ENCODE results near the gene RPS6KB2.

- TF ChIP-seq EZH2 (optimal IDR thresholded peaks at IDR 0.05; ENCODE audit: low read depth, low read length) (no peak), CTCF (IDR thresholded peaks at IDR 0.05; ENCODE audit: low read length) (no peak)
Measured at GRCh38 chr11:67435727-67436458, 7.6 kb downstream of the RPS6KB2 start.
